M059J (cell line): ENCODE results near the gene LRRTM4. TPM values are rescaled to one million over a fixed set of nuclear protein-coding genes. Genes with fewer than 3 reads are reported as not detected.
"Not testable (repeated sequence)": the region's sequence is repeated elsewhere in the genome, so short reads cannot be mapped to it uniquely, and the experiment has no call there.

Source experiments
- DNase-seq: peaks from one replicate; pipeline ENCODE4 v3.0.0-alpha.2; 2012; ENCODE audit warnings: low read depth
- total RNA-seq: library from RNA; depleted of rRNA; stranded (reverse); fragments of >200 nt; shearing (Covaris generic); gene quantifications from 2 replicates; pipeline ENCODE4 v1.2.3, GENCODE V29; 2014

LRRTM4 gene
- total RNA-seq, 1 experiment from 2014 or later: 0.07 TPM

DNA sequence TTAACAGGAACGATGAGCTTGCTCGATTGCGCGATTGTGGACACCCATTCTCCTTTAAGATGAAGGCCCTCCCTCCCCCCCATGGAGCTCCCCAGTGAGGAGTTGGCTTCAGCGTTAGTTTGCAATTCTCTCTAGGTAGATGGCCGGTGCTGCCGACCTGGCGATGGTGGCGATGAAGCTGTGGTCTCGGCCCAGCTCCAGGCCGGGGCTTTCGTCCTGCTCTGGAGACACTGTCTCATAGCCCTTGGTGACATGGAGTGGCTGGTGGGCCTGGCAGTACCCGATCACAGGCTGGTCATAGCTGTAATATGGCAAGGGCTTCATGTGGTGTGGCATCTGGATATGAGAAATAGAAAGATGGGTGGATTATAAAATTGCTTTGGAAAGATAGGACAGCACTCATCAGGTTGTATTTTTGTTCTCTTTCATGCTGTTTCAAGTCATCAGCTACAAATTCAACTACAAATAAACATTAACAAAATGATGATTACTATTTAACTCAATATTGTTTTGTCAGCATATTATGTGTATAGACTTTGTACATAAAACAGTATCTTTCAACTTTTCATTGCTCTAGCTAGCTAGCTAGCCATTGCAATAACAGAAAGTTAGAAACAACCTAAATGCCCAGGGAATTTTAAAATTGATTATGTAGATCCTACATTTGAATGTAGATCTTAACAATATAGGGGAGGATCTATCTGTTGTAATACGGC, 773.4 kb downstream of the LRRTM4 start:
- DNase-seq: no peak

DNA sequence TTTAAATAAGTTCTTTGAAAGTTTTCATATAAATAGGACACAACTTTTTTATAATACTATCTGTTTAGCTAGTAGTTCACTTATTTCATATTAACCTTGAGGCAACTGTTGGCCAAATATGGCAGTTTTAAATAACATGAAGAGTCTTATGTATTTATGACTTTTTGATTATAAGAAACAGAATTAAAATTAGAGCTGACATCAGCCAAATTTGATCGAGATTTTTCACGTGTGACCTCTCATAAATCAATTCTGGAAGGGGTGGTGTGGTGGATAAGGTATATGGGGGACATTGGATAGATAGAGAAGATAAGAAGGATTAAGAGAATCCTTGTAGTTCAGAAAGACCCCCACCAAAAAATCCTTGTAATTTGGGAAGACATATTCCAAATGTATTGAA, 776.6 kb downstream of the LRRTM4 start:
- DNase-seq: no peak

GRCh38 chr2:76737607-76738006, 784.6 kb downstream of the LRRTM4 start:
- DNase-seq: no peak

DNA sequence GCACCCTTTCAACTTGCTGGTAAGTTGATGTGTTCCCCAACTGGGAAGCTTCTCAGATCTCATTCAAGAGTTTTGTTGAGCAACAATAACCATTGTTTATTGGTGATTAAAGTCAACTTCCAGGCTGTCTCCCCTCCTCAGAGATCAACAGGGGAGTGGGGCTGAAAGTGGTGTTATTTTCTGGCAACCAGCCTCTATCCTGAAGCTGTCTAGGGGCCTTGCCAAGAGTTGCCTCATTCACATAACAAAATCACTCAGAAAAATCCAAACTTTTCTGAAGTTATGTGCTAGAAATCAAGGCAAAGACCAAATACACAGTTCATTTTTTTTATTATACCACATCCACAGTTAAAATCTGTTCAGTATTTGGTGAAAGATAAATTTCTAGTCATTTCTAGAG, 788.4 kb downstream of the LRRTM4 start:
- DNase-seq: no peak

DNA sequence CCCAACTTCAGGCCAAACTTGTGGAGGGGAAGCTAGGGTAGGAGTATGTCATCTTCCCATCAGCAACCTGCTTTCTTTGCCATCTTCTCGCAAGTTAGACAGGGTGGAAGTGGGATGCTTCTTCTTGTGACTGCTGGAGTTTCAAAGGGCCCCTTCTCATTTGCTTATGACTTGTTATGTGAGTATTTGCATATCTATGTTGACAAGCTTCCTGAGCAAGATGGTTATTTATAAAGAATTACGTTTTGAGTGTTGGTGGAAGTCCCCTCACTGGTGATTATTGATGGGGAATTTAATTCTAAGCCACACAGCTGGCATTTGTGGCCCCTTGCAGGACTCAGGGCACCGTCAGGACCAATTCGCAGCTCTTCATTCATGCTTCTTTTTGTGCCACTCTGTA, 791.0 kb downstream of the LRRTM4 start:
- DNase-seq: no peak

DNA sequence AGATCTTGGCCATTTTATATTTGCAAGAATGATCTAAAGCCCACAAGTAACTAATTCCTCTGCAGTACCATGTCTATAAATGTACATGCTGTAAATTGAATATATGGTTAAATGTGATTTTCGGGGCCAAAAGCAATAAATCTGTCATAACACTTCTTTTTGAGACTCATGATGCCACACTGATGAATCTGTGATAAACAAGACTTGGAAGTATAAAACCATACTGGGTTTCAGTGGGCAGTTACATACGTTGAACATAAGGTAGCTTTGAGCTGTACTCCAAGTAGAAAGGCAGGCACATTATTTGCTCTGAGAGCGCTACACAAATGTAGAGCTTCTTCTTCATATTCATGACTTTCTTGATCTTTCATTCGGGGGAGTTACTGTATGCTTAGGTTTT, 792.2 kb downstream of the LRRTM4 start:
- no peak for DNase-seq

- DNase-seq: no peak
Observed at GRCh38 chr2:76721226-76721625, 801.0 kb downstream of the LRRTM4 start.

GRCh38 chr2:76713312-76713711, 808.9 kb downstream of the LRRTM4 start:
- DNase-seq: no peak

GRCh38 chr2:76711490-76711889, 810.7 kb downstream of the LRRTM4 start:
- DNase-seq: no peak

- no peak for DNase-seq
Observed at GRCh38 chr2:76700894-76701293, 821.3 kb downstream of the LRRTM4 start.

GRCh38 chr2:76697998-76698713, 824.0 kb downstream of the LRRTM4 start:
- not testable (repeated sequence) for DNase-seq
